GM23338 (cell line): Measurements from ENCODE around the gene WWOX. TPM values are rescaled to one million over a fixed set of nuclear protein-coding genes. Genes with fewer than 3 reads are reported as not detected.

Source experiments
- ATAC-seq: fragments of 200-7000 bp; cut with Tn5 transposase; 3 replicates; pipeline ENCODE4 v1.9.1; 2020
- DNase-seq: peaks from one replicate; pipeline ENCODE4 v3.0.0-alpha.2; 2015; ENCODE audit warnings: low spot score
- H2AFZ ChIP-seq: fragments of 200-600 bp; sonication (generic); 2 replicates; pipeline ENCODE4 v1.8.0; 2016; ENCODE audit warnings: antibody characterized with exemption, mild to moderate bottlenecking, moderate library complexity
- H3F3A ChIP-seq: fragments of 200-600 bp; sonication (generic); replicated peaks from 2 replicates; pipeline ENCODE4 v1.8.0; 2017; ENCODE audit warnings: antibody characterized with exemption, mixed run types, low read depth
- H3K27ac ChIP-seq: fragments of 200-600 bp; sonication (generic); 2 replicates; pipeline ENCODE4 v1.6.1; 2016; ENCODE audit warnings: low read depth
- H3K27me3 ChIP-seq: fragments of 200-600 bp; sonication (generic); 2 replicates; pipeline ENCODE4 v1.8.0; 2016; ENCODE audit warnings: mild to moderate bottlenecking, mixed run types, moderate library complexity; ENCODE audit not compliant: insufficient read depth
- H3K36me3 ChIP-seq: fragments of 200-600 bp; sonication (generic); 2 replicates; pipeline ENCODE4 v1.8.0; 2016; ENCODE audit warnings: mild to moderate bottlenecking; ENCODE audit not compliant: insufficient read depth
- H3K4me1 ChIP-seq: fragments of 200-600 bp; sonication (generic); 2 replicates; pipeline ENCODE4 v1.8.0; 2016; ENCODE audit warnings: mild to moderate bottlenecking, moderate library complexity; ENCODE audit not compliant: insufficient read depth
- H3K4me2 ChIP-seq: fragments of 200-600 bp; sonication (generic); 2 replicates; pipeline ENCODE4 v1.7.1; 2017; ENCODE audit warnings: mixed run types
- H3K4me3 ChIP-seq: fragments of 200-600 bp; sonication (generic); 2 replicates; pipeline ENCODE4 v1.6.1; 2016; ENCODE audit warnings: mixed run types
- H3K79me2 ChIP-seq: fragments of 200-600 bp; sonication (generic); replicated peaks from 2 replicates; pipeline ENCODE4 v1.8.0; 2017; ENCODE audit warnings: mild to moderate bottlenecking; ENCODE audit not compliant: insufficient read depth
- H3K9me2 ChIP-seq: fragments of 200-600 bp; sonication (generic); 2 replicates; pipeline ENCODE4 v1.8.0; 2017; ENCODE audit not compliant: insufficient read depth
- H4K20me1 ChIP-seq: fragments of 200-600 bp; sonication (generic); replicated peaks from 2 replicates; pipeline ENCODE4 v1.8.0; 2017; ENCODE audit warnings: mild to moderate bottlenecking; ENCODE audit not compliant: insufficient read depth
- H3K27ac Mint-ChIP-seq: 2 replicates; pipeline ENCODE4 v1.8.0; 2020; ENCODE audit warnings: inconsistent platforms, mild to moderate bottlenecking, moderate library complexity, mixed read lengths
- H3K27me3 Mint-ChIP-seq: 3 replicates; pipeline ENCODE4 v1.8.0; 2022; ENCODE audit warnings: low read depth, mild to moderate bottlenecking, moderate library complexity, mixed read lengths, inconsistent platforms; ENCODE audit not compliant: insufficient read depth, poor library complexity
- H3K36me3 Mint-ChIP-seq: 3 replicates; pipeline ENCODE4 v1.8.0; 2021; ENCODE audit warnings: low read depth, mild to moderate bottlenecking, inconsistent platforms, moderate library complexity, mixed read lengths
- H3K4me1 Mint-ChIP-seq: 3 replicates; pipeline ENCODE4 v1.8.0; 2020; ENCODE audit warnings: mild to moderate bottlenecking, inconsistent platforms, mixed read lengths
- H3K4me3 Mint-ChIP-seq: 3 replicates; pipeline ENCODE4 v1.8.0; 2021; ENCODE audit warnings: moderate library complexity, mild to moderate bottlenecking, inconsistent platforms, mixed read lengths
- H3K9me3 Mint-ChIP-seq: 3 replicates; pipeline ENCODE4 v1.8.0; 2020; ENCODE audit warnings: moderate library complexity, mild to moderate bottlenecking, inconsistent platforms, mixed read lengths
- CREB1 ChIP-seq: fragments of 250-450 bp; sonication (Bioruptor Pico); IDR thresholded peaks from 2 replicates; pipeline ENCODE4 v1.5.0; 2020; ENCODE audit warnings: low read depth, mild to moderate bottlenecking, moderate library complexity
- EZH2 ChIP-seq: fragments of 200-600 bp; sonication (generic); IDR thresholded peaks from one replicate; pipeline ENCODE4 v1.8.0; 2017; ENCODE audit warnings: antibody characterized with exemption, mild to moderate bottlenecking, low read depth; ENCODE audit not compliant: unreplicated experiment
- EZH2phosphoT487 ChIP-seq: fragments of 200-600 bp; sonication (generic); IDR thresholded peaks from one replicate; pipeline ENCODE4 v1.8.1; 2018; ENCODE audit warnings: antibody characterized with exemption; ENCODE audit not compliant: unreplicated experiment
- JUNB ChIP-seq: IDR thresholded peaks from one replicate; pipeline ENCODE4 v1.6.1; 2016; ENCODE audit warnings: antibody characterized with exemption; ENCODE audit not compliant: unreplicated experiment
- NANOG ChIP-seq: IDR thresholded peaks from 2 replicates; pipeline ENCODE4 v1.6.1; 2016; ENCODE audit warnings: antibody characterized with exemption, borderline replicate concordance
- POLR2AphosphoS5 ChIP-seq: IDR thresholded peaks from 2 replicates; pipeline ENCODE4 v1.6.1; 2016; ENCODE audit warnings: antibody characterized with exemption, low read depth
- STAT1 ChIP-seq: IDR thresholded peaks from one replicate; pipeline ENCODE4 v1.6.1; 2016; ENCODE audit warnings: antibody characterized with exemption; ENCODE audit not compliant: unreplicated experiment
- ZNF114 ChIP-seq: fragments of 250-450 bp; sonication (Bioruptor Pico); IDR thresholded peaks from 2 replicates; pipeline ENCODE4 v1.5.0; 2020; ENCODE audit warnings: mild to moderate bottlenecking, moderate library complexity
- ZNF331 ChIP-seq: fragments of 250-450 bp; sonication (Bioruptor Pico); IDR thresholded peaks from 2 replicates; pipeline ENCODE4 v1.5.0; 2020; ENCODE audit warnings: low read depth, mild to moderate bottlenecking, moderate library complexity
- polyA plus RNA-seq: library from polyadenylated mRNA; unstranded; fragments of >200 nt; fragmentation: Nextera tagmentation; extraction: Ambion mirVana; gene quantifications from 2 replicates; pipeline ENCODE4 v1.2.1, GENCODE V29; 2016
- total RNA-seq: library from RNA; depleted of rRNA; stranded (reverse); fragments of >200 nt; shearing (Covaris generic); gene quantifications from 2 replicates; pipeline ENCODE4 v1.2.3, GENCODE V29; 2014
- TF ChIP-seq, protein P1 (sequence below): IDR thresholded peaks from 2 replicates; pipeline ENCODE4 v1.6.1; 2016; ENCODE audit warnings: antibody characterized with exemption
- TF ChIP-seq, protein P2 (sequence below), 2 experiments: fragments of 200-600 bp in 1 of 2; sonication (generic) in 1 of 2; conservative IDR thresholded peaks; 2 replicates each; pipeline versions ENCODE4 v1.5.1 to v1.6.1; 2016 to 2017; ENCODE audit warnings: antibody characterized with exemption in 2 of 2, low read depth in 2 of 2, mild to moderate bottlenecking in 2 of 2, moderate library complexity in 1 of 2
- TF ChIP-seq, protein P3 (sequence below): fragments of 250-450 bp; sonication (Bioruptor Pico); IDR thresholded peaks from 2 replicates; pipeline ENCODE4 v1.5.0; 2020; ENCODE audit warnings: mild to moderate bottlenecking, moderate library complexity
- TF ChIP-seq, protein P4 (sequence below): IDR thresholded peaks from one replicate; pipeline ENCODE4 v1.6.1; 2018; ENCODE audit warnings: antibody characterized with exemption; ENCODE audit not compliant: unreplicated experiment

WWOX gene
- total and polyA plus RNA-seq, 2 experiments from 2014 or later: 10.0 to 19.3 TPM

DNA sequence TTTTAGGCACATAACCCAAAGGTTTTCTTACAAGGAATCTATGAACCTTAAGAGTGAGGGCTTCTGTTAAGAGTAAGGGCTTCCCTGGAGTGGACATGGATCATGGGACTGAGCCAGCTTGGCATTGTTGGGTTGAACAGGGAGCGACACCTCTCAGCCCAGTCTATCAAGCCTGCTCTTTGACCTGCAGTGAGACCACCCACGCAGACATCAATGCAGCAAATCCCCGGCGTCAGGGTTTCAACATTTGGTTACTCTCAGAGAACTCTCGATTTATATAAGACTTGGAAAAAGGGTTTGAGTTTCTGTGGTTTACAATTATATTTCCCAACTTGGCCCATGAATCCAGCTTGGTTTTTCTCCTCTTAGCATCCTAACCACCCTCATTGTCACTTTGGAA is 299.9 kb downstream of the WWOX start:
- H3K4me3 Mint-ChIP-seq: no peak overlapping the region

More for the DNA sequence above, 299.9 kb downstream of the WWOX start:
- TF ChIP-seq, protein P1, sequence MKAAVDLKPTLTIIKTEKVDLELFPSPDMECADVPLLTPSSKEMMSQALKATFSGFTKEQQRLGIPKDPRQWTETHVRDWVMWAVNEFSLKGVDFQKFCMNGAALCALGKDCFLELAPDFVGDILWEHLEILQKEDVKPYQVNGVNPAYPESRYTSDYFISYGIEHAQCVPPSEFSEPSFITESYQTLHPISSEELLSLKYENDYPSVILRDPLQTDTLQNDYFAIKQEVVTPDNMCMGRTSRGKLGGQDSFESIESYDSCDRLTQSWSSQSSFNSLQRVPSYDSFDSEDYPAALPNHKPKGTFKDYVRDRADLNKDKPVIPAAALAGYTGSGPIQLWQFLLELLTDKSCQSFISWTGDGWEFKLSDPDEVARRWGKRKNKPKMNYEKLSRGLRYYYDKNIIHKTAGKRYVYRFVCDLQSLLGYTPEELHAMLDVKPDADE: no peak
- TF ChIP-seq CREB1 (no peak), ZNF331 (CRISPR knock-in tag) (no peak), EZH2phosphoT487 (no peak), STAT1 (no peak), ZNF114 (no peak), JUNB (no peak), POLR2AphosphoS5 (no peak), NANOG (no peak), EZH2 (no peak)
- TF ChIP-seq, protein P2, sequence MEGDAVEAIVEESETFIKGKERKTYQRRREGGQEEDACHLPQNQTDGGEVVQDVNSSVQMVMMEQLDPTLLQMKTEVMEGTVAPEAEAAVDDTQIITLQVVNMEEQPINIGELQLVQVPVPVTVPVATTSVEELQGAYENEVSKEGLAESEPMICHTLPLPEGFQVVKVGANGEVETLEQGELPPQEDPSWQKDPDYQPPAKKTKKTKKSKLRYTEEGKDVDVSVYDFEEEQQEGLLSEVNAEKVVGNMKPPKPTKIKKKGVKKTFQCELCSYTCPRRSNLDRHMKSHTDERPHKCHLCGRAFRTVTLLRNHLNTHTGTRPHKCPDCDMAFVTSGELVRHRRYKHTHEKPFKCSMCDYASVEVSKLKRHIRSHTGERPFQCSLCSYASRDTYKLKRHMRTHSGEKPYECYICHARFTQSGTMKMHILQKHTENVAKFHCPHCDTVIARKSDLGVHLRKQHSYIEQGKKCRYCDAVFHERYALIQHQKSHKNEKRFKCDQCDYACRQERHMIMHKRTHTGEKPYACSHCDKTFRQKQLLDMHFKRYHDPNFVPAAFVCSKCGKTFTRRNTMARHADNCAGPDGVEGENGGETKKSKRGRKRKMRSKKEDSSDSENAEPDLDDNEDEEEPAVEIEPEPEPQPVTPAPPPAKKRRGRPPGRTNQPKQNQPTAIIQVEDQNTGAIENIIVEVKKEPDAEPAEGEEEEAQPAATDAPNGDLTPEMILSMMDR (conservative IDR thresholded peaks at IDR 0.05; ENCODE audit: low read depth in 2 of 2): no peak
- TF ChIP-seq, protein P3, sequence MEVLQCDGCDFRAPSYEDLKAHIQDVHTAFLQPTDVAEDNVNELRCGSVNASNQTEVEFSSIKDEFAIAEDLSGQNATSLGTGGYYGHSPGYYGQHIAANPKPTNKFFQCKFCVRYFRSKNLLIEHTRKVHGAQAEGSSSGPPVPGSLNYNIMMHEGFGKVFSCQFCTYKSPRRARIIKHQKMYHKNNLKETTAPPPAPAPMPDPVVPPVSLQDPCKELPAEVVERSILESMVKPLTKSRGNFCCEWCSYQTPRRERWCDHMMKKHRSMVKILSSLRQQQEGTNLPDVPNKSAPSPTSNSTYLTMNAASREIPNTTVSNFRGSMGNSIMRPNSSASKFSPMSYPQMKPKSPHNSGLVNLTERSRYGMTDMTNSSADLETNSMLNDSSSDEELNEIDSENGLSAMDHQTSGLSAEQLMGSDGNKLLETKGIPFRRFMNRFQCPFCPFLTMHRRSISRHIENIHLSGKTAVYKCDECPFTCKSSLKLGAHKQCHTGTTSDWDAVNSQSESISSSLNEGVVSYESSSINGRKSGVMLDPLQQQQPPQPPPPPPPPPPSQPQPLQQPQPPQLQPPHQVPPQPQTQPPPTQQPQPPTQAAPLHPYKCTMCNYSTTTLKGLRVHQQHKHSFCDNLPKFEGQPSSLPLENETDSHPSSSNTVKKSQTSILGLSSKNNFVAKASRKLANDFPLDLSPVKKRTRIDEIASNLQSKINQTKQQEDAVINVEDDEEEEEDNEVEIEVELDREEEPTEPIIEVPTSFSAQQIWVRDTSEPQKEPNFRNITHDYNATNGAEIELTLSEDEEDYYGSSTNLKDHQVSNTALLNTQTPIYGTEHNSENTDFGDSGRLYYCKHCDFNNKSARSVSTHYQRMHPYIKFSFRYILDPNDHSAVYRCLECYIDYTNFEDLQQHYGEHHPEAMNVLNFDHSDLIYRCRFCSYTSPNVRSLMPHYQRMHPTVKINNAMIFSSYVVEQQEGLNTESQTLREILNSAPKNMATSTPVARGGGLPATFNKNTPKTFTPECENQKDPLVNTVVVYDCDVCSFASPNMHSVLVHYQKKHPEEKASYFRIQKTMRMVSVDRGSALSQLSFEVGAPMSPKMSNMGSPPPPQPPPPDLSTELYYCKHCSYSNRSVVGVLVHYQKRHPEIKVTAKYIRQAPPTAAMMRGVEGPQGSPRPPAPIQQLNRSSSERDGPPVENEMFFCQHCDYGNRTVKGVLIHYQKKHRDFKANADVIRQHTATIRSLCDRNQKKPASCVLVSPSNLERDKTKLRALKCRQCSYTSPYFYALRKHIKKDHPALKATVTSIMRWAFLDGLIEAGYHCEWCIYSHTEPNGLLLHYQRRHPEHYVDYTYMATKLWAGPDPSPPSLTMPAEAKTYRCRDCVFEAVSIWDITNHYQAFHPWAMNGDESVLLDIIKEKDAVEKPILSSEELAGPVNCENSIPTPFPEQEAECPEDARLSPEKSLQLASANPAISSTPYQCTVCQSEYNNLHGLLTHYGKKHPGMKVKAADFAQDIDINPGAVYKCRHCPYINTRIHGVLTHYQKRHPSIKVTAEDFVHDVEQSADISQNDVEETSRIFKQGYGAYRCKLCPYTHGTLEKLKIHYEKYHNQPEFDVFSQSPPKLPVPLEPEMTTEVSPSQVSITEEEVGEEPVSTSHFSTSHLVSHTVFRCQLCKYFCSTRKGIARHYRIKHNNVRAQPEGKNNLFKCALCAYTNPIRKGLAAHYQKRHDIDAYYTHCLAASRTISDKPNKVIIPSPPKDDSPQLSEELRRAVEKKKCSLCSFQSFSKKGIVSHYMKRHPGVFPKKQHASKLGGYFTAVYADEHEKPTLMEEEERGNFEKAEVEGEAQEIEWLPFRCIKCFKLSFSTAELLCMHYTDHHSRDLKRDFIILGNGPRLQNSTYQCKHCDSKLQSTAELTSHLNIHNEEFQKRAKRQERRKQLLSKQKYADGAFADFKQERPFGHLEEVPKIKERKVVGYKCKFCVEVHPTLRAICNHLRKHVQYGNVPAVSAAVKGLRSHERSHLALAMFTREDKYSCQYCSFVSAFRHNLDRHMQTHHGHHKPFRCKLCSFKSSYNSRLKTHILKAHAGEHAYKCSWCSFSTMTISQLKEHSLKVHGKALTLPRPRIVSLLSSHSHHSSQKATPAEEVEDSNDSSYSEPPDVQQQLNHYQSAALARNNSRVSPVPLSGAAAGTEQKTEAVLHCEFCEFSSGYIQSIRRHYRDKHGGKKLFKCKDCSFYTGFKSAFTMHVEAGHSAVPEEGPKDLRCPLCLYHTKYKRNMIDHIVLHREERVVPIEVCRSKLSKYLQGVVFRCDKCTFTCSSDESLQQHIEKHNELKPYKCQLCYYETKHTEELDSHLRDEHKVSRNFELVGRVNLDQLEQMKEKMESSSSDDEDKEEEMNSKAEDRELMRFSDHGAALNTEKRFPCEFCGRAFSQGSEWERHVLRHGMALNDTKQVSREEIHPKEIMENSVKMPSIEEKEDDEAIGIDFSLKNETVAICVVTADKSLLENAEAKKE (CRISPR knock-in tag): no peak
- TF ChIP-seq, protein P4, sequence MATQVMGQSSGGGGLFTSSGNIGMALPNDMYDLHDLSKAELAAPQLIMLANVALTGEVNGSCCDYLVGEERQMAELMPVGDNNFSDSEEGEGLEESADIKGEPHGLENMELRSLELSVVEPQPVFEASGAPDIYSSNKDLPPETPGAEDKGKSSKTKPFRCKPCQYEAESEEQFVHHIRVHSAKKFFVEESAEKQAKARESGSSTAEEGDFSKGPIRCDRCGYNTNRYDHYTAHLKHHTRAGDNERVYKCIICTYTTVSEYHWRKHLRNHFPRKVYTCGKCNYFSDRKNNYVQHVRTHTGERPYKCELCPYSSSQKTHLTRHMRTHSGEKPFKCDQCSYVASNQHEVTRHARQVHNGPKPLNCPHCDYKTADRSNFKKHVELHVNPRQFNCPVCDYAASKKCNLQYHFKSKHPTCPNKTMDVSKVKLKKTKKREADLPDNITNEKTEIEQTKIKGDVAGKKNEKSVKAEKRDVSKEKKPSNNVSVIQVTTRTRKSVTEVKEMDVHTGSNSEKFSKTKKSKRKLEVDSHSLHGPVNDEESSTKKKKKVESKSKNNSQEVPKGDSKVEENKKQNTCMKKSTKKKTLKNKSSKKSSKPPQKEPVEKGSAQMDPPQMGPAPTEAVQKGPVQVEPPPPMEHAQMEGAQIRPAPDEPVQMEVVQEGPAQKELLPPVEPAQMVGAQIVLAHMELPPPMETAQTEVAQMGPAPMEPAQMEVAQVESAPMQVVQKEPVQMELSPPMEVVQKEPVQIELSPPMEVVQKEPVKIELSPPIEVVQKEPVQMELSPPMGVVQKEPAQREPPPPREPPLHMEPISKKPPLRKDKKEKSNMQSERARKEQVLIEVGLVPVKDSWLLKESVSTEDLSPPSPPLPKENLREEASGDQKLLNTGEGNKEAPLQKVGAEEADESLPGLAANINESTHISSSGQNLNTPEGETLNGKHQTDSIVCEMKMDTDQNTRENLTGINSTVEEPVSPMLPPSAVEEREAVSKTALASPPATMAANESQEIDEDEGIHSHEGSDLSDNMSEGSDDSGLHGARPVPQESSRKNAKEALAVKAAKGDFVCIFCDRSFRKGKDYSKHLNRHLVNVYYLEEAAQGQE: no peak
- Mint-ChIP-seq H3K27me3 (no peaks in the 10 kb centered on the region), H3K27ac (no peak overlapping the region), H3K4me1 (0 out of 3 replicates have a peak, but pooled peaks cover 2% of the 10 kb centered on the region), H3K9me3 (peaks cover 3% of the 10 kb centered on the region; the same call in 1 of the 3 replicates), H3K36me3 (no peaks in the 10 kb centered on the region; the same call in 2 of the 3 replicates)
- DNase-seq: no peak
- H3K79me2 ChIP-seq: no peaks in the 10 kb centered on the region
- H2AFZ ChIP-seq: no peak overlapping the region
- H3F3A ChIP-seq: no peaks in the 10 kb centered on the region
- no peak overlapping the region for H3K27ac ChIP-seq
- no peak overlapping the region for H3K4me2 ChIP-seq
- no peaks in the 10 kb centered on the region for H3K4me1 ChIP-seq
- no peaks in the 10 kb centered on the region for H3K36me3 ChIP-seq
- no peak overlapping the region for H3K4me3 ChIP-seq
- no peaks in the 10 kb centered on the region for H4K20me1 ChIP-seq
- no peaks in the 10 kb centered on the region for H3K27me3 ChIP-seq
- ATAC-seq: no peak
- H3K9me2 ChIP-seq: 0 out of 2 replicates have a peak, but pooled peaks cover 4% of the 10 kb centered on the region
